ENCODE results near the gene EPAS1.

The EPAS1 gene

DNA sequence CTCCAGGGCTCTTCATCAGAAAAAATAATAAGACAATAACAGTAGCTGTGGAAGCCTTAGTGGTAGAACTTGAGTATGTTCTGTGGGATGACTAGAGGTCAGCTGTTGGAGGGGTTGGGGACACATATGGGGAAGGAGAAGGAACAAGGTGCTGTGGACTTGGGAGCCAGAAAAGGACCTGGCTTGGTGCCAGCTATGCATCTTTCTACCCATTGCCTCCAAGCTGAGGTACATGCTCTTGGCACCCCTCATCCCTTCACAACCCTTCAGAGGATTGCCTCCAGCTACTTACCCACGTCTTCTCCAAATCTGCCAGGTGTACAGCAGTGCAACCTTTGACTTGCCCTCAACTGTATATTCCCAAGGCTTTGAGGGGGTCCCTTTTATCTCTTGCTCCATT is 15.3 kb upstream of the EPAS1 start:
- intact Hi-C loops (cut with micrococcal nuclease), result no loop called here
- no peaks in the 10 kb centered on the region for H3K4me1 Mint-ChIP-seq (ENCODE audit: low read depth)
- no peaks in the 10 kb centered on the region for H3K36me3 Mint-ChIP-seq (ENCODE audit: low read depth)
- H3K27ac Mint-ChIP-seq, result no peak overlapping the region
- H3K27me3 Mint-ChIP-seq, result peaks cover 39% of the 10 kb centered on the region
- no peak overlapping the region for H3K4me3 Mint-ChIP-seq
- H3K9me3 Mint-ChIP-seq, result no peaks in the 10 kb centered on the region

DNA sequence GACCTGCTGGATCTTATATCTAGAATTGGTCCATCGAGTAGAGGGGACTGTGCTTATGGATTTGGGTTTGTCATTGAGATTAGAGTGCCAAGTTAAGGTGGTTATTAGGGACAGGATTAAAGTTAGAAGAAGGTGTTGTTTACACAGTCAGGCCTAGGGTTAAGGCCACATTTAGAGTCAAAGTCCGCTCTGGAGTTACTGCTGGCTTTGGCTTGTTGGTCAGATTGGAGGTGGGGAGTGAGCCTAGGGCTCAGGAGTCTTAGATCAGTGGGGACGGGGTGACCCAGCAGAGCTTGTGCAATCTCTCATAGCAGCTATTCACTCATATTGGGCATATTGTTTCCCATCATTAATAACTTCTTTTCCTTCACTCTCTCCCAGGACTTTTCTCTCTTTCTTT is 13.5 kb upstream of the EPAS1 start:
- no peaks in the 10 kb centered on the region for H3K36me3 Mint-ChIP-seq (ENCODE audit: low read depth)
- H3K9me3 Mint-ChIP-seq, result no peaks in the 10 kb centered on the region
- no peak overlapping the region for H3K4me3 Mint-ChIP-seq
- H3K4me1 Mint-ChIP-seq (ENCODE audit: low read depth), result no peaks in the 10 kb centered on the region
- intact Hi-C loops (cut with micrococcal nuclease), result no loop called here
- peaks cover 26% of the 10 kb centered on the region for H3K27me3 Mint-ChIP-seq
- H3K27ac Mint-ChIP-seq, result no peak overlapping the region

DNA sequence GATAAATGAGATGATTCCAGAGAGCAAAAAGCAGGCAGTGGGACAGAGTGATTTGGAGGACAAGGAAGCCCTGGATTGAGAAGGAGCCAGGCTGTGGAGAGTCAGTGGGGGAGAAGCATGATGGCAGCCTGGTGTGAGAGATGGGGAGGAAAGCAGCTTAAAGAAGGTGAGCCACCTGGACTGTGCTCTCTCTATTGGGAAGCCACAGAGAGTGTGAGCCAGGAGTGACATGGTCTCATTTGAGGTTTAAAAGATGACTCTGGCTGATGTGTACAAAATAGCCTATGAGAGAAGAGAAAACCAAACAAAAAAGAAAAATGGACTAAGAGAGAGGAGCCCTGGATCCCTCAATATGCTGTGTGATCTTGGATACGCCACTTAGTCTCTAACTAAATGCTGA is 12.9 kb upstream of the EPAS1 start:
- Mint-ChIP-seq H3K4me3 (no peak overlapping the region), H3K27me3 (peaks cover 25% of the 10 kb centered on the region), H3K9me3 (no peaks in the 10 kb centered on the region), H3K27ac (no peak overlapping the region), H3K4me1 (ENCODE audit: low read depth) (no peaks in the 10 kb centered on the region), H3K36me3 (ENCODE audit: low read depth) (no peaks in the 10 kb centered on the region)
- intact Hi-C loops (cut with micrococcal nuclease), result no loop called here

DNA sequence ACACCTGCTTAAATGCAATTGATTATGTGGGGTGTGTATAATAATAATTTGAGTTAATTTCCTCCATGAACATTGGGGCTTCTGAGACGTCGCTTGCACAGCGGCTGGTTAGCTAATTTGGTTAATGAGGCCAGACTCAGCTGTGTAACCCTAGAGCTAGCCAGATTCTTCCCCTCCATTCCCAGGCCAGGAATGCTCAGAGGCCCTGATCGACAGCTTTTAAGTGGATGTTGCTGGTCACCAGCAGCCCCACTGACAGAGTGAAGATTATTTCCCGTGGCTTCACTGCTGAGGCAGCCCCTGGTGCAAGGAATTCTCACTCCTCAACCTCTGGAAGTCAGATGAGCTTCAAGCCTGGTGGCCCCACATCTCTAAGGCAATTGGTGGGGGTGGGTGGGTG is 12.4 kb upstream of the EPAS1 start:
- no peak overlapping the region for H3K27ac Mint-ChIP-seq
- no peaks in the 10 kb centered on the region for H3K9me3 Mint-ChIP-seq
- no peaks in the 10 kb centered on the region for H3K36me3 Mint-ChIP-seq (ENCODE audit: low read depth)
- intact Hi-C loops (cut with micrococcal nuclease), result no loop called here
- H3K4me1 Mint-ChIP-seq (ENCODE audit: low read depth), result no peaks in the 10 kb centered on the region
- H3K4me3 Mint-ChIP-seq, result no peak overlapping the region
- H3K27me3 Mint-ChIP-seq, result peaks cover 25% of the 10 kb centered on the region

DNA sequence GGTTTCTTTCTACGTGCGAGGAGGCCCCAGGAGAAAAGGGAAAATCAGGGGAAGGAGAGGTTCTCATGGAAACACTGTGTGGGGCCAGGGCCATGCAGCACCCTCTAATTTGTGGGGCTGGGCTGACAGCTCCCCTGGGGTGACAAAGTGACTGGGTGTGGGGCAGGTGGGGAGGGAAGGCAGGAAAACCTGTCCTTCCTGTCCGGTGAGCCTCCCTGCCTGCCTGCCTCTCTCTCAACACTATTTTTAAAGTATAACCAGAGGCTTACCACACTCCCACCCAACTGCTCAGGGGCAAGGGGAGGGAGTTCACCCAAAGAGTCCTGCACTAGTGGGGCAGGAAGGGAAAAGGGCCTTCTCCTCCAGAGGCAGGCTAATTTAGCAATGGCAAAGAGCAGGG is 10.5 kb upstream of the EPAS1 start:
- H3K9me3 Mint-ChIP-seq, result no peaks in the 10 kb centered on the region
- no peak overlapping the region for H3K27ac Mint-ChIP-seq
- no peak overlapping the region for H3K4me3 Mint-ChIP-seq
- H3K27me3 Mint-ChIP-seq, result peaks cover 30% of the 10 kb centered on the region
- H3K36me3 Mint-ChIP-seq (ENCODE audit: low read depth), result no peaks in the 10 kb centered on the region
- no peaks in the 10 kb centered on the region for H3K4me1 Mint-ChIP-seq (ENCODE audit: low read depth)
- intact Hi-C loops (cut with micrococcal nuclease), result no loop called here

DNA sequence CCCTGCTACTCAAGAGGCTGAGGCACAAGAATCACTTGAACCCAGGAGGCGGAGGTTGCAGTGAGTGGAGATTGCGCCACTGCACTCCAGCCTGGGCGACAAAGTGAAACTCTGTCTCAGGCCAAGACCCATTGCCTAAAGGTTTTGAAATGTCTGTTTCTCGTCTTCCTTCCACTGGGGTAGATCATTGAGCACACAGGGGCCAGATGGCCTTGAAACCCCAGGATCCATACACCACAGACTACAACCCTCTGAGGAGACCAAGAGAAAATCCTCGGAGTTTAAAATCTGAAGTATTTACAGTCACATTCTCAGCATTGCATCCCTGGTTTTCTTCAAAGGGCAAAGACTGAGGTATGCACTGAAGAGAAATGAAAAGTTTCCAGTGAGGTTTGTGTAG is 7.1 kb upstream of the EPAS1 start:
- Mint-ChIP-seq H3K36me3 (ENCODE audit: low read depth) (no peaks in the 10 kb centered on the region), H3K27ac (no peak overlapping the region), H3K9me3 (no peaks in the 10 kb centered on the region), H3K27me3 (peaks cover 29% of the 10 kb centered on the region), H3K4me3 (no peak overlapping the region), H3K4me1 (ENCODE audit: low read depth) (peaks cover 12% of the 10 kb centered on the region)
- intact Hi-C loops (cut with micrococcal nuclease), result no loop called here

DNA sequence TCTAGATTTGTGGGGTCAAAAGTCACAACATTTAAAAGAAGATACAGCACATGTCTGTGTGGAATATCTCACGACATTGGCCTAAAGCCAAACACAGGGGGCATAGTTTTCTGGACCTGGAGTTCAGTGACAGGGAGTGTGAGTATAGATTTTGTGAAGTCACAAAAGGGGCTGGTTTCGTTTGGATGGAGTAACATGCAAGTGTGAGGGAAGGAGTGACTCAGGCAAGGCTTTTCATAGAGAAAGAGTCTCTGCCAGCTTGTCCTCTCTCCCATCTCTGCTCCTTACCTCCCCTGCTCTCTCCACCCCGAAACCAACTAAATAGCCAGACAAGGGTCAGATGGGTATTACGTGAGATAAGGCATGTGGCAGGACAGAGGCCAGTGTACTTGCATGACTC is 3.7 kb upstream of the EPAS1 start:
- Mint-ChIP-seq H3K4me1 (ENCODE audit: low read depth) (peaks cover 30% of the 10 kb centered on the region), H3K27me3 (peaks cover 39% of the 10 kb centered on the region), H3K27ac (no peak overlapping the region), H3K4me3 (no peak overlapping the region), H3K36me3 (ENCODE audit: low read depth) (peaks cover 13% of the 10 kb centered on the region), H3K9me3 (no peaks in the 10 kb centered on the region)
- intact Hi-C loops (cut with micrococcal nuclease), result no loop called here

DNA sequence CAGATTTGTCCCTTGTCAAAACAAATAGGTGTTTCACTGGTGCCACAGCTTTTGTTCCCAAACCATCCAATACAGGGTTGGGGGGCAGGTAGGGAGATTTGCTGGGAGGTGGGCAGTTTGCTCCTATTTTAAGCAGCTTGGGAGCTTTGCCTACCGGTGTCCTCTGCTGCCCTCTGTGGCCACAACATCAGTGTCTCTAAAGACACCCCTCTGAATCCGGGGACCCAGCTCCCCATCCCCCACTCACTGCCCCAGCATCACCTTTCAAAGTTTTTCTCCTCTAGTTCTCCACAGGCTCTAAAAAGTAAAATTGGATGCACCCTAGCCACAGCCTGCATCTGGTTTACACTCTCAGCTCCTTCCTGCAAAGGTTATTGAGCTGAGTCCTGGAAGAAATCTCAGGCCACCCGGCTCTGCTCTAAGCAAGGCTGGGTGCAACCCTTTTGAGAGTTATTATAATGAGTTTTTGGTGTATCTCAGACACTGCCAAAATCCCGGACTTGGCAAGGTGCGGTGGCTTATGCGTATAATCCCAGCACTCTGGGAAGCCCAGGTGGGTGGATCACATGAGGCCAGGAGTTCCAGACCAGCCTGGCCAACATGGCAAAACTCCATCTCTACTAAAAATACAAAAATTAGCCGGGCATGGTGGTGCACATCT is 2.9 kb upstream of the EPAS1 start:
- peaks cover 38% of the 10 kb centered on the region for H3K4me1 Mint-ChIP-seq (ENCODE audit: low read depth)
- H3K36me3 Mint-ChIP-seq (ENCODE audit: low read depth), result peaks cover 22% of the 10 kb centered on the region
- no peaks in the 10 kb centered on the region for H3K9me3 Mint-ChIP-seq
- H3K27ac Mint-ChIP-seq, result no peak overlapping the region
- H3K27me3 Mint-ChIP-seq, result peaks cover 36% of the 10 kb centered on the region
- no peak overlapping the region for H3K4me3 Mint-ChIP-seq
- intact Hi-C loops (cut with micrococcal nuclease), result no loop called here

DNA sequence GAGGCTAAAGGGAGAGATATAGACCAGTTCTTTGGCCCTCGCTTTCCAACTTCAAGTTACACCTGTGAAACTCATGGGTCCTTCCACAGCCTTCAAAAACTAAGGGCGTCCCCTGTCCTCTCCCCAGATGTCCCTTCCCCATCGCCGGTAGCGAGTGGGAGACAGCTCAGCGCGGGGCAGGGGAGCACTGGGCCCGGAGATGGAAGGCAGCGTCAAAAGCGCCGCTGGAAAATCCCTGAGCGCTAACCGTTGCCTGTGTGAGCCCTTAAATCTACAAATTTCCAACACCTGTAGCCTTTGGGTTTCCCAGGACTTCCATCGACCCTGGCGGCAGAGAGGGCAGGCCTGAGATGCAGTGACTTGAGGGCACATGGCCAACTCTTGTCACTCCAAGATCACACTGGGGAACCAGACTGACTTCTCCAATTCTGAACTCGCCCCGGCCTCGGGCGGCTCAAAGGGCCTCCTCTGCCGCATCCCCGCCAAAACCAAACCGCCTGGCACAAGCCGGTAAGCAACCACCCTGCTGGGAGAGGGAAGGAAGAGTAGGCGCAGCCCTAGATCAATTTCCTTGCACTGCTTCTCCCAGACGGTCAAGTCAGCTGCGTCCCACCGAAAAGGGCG is 879 bp upstream of the EPAS1 start:
- Mint-ChIP-seq H3K27me3 (peaks cover 48% of the 10 kb centered on the region), H3K27ac (peak overlapping the region; percentile 93), H3K4me1 (ENCODE audit: low read depth) (peaks cover 46% of the 10 kb centered on the region), H3K36me3 (ENCODE audit: low read depth) (peaks cover 22% of the 10 kb centered on the region), H3K4me3 (peak overlapping the region; percentile 77), H3K9me3 (no peaks in the 10 kb centered on the region)
- intact Hi-C loops (cut with micrococcal nuclease), result loop anchor here (5.0 kb wide), 2 partner anchors 71 to 234 kb away; no protein-coding TSS in a partner anchor

DNA sequence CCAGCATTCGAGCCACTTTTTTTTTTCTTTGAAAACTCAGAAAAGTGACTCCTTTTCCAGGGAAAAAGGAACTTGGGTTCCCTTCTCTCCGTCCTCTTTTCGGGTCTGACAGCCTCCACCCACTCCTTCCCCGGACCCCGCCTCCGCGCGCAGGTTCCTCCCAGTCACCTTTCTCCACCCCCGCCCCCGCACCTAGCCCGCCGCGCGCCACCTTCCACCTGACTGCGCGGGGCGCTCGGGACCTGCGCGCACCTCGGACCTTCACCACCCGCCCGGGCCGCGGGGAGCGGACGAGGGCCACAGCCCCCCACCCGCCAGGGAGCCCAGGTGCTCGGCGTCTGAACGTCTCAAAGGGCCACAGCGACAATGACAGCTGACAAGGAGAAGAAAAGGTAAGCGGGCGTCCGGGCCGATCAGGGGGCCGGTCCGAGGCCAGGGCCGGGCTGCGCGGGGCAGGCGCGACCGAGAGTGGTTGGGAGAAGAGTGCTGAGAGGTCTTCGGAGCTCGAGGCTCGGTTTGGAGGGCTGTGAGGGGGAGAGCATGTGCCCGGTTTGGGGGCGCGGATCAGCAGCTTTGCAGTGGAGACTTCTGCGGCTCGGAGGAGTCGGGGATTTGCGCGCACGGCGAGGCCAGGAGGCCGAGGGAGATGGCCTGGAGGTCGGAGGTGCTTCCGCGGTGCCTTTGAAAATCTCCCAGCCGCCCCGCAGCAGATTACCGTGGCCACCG is 502 bp downstream of the EPAS1 start:
- intact Hi-C loops (cut with micrococcal nuclease), result loop anchor here (5.0 kb wide), 2 partner anchors 70 to 235 kb away; no protein-coding TSS in a partner anchor

DNA sequence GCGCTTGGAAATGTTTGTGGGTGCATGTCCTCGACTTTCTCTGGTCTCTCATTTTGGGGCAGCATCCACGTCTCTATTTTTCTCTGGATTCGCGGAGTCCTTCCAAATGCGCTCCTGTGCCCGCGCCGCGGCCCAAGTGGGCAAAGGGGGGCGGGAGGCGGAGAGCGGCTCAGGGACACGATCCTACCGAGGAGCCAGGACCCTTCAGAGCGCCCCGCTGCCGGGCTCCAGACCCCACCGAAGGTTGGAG is 990 bp downstream of the EPAS1 start:
- intact Hi-C loops (cut with micrococcal nuclease), result loop anchor here (5.0 kb wide), 2 partner anchors 69 to 236 kb away; no protein-coding TSS in a partner anchor
- peak overlapping the region; percentile 90 for H3K4me3 Mint-ChIP-seq
- H3K9me3 Mint-ChIP-seq, result no peaks in the 10 kb centered on the region
- H3K27ac Mint-ChIP-seq, result peak overlapping the region; percentile 93
- H3K36me3 Mint-ChIP-seq (ENCODE audit: low read depth), result peaks cover 22% of the 10 kb centered on the region
- H3K4me1 Mint-ChIP-seq (ENCODE audit: low read depth), result peaks cover 57% of the 10 kb centered on the region
- peaks cover 59% of the 10 kb centered on the region for H3K27me3 Mint-ChIP-seq

More for the DNA sequence above, 502 bp downstream of the EPAS1 start:
- Mint-ChIP-seq H3K4me1 (ENCODE audit: low read depth) (peaks cover 56% of the 10 kb centered on the region), H3K27me3 (peaks cover 57% of the 10 kb centered on the region), H3K27ac (peak overlapping the region; percentile 93), H3K36me3 (ENCODE audit: low read depth) (peaks cover 22% of the 10 kb centered on the region), H3K4me3 (peak overlapping the region; percentile 90), H3K9me3 (no peaks in the 10 kb centered on the region)

DNA sequence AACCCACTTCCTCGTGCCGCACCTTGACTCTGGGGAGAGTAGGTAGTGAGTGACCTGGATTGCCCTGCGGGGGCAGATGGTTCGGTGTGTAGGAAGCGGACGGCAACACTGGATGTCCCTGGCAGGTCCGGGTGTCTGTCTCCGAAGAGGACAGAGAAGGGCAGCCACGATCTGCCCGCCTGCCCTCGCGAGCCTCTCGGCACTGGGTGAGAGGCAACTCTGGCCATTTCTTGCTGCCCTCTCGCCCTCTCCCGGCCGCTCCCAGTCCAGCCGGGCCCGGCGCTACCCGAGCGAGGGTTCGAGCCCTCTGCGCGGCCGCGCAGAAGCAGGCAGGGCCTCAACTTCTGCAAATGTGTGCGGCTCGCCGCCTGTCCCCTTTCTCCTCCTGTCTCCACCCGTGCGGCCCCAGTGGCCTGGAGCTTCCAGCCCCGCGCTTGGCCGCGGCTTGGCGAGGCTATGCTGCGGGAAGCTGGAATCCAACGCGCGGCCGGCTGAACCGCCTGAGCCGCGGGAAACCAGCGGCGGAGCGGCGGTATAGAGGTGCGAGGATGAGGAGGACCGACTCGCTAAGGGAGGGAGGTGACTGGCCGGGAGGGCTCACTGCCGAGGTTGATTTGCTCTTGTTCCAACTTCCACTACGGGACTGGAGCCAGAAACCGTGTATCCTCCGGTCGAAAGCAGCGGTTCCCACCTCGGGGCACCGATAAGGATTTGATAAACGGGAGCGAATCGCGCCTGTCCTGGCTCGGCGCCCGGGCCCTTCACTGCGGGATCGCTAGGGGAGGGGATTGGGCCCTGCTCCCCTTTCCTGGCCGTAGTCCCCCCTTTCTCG is 1.5 kb downstream of the EPAS1 start:
- H3K4me3 Mint-ChIP-seq, result peak overlapping the region; percentile 90
- no peaks in the 10 kb centered on the region for H3K9me3 Mint-ChIP-seq
- H3K4me1 Mint-ChIP-seq (ENCODE audit: low read depth), result peaks cover 54% of the 10 kb centered on the region
- peaks cover 59% of the 10 kb centered on the region for H3K27me3 Mint-ChIP-seq
- peaks cover 22% of the 10 kb centered on the region for H3K36me3 Mint-ChIP-seq (ENCODE audit: low read depth)
- intact Hi-C loops (cut with micrococcal nuclease), result loop anchor here (5.0 kb wide), 2 partner anchors 69 to 236 kb away; no protein-coding TSS in a partner anchor
- H3K27ac Mint-ChIP-seq, result peak overlapping the region; percentile 93

DNA sequence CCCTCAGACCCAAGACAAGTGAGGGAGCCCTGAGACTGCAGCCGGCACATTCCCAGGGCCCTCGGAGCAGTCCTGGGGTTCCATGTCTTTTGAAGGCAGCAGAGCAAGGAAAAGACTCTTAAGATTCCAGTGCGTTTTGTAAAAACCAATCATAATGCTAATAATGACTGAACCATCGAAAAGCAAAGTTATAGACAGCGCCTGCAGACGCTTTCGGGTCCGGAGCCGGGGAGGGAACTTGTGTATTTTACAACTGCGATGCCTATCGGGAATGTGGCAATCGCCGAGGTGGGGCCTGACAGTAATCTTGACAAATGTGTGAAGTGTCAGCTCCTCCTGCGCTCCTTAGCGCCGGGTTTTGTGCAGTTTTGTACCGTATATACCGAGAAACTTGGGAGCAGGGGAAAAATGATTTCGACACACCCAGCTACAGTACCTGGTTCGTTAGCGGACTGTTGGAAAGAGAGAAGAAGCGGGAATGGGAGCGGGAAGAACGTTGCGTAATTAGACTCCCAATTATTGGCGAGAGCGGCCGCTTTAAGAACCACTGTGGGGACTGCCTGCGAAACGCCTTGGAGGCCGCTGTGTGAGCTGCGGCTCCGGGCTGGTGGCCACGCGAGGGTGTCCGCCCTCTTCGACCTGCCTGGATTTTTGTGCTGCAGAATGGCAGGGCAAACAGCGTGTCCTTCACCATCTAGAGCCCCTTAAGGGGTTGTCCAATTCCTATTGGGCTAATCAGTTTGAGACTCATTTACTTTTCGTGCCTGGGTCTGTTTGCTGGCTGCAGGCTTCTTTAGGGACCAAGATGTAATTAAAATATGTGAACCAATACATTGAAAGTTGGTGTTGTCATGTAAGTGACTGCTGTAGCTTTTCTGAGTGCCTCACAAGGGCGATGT is 2.4 kb downstream of the EPAS1 start:
- Mint-ChIP-seq H3K27ac (peak overlapping the region; percentile 93), H3K9me3 (no peaks in the 10 kb centered on the region), H3K27me3 (peaks cover 53% of the 10 kb centered on the region), H3K36me3 (ENCODE audit: low read depth) (peaks cover 22% of the 10 kb centered on the region), H3K4me3 (peak overlapping the region; percentile 90), H3K4me1 (ENCODE audit: low read depth) (peaks cover 45% of the 10 kb centered on the region)
- intact Hi-C loops (cut with micrococcal nuclease), result loop anchor here (5.0 kb wide), 2 partner anchors 68 to 237 kb away; no protein-coding TSS in a partner anchor
